Trophoblast cell (in vitro differentiated cells and primary cell): ENCODE data around the gene PTPRN2.

ENCODE experiments used
- DNase-seq, 2 donors: peaks; one replicate each; pipeline ENCODE4 v3.0.0-alpha.2; 2016
- H2AFZ ChIP-seq: 2 replicates; pipeline ENCODE4 v1.6.1; 2013; ENCODE audit warnings: low read length, moderate library complexity, mild to moderate bottlenecking; ENCODE audit not compliant: insufficient read depth, poor library complexity
- H2AK5ac ChIP-seq: 2 replicates; pipeline ENCODE4 v1.6.1; 2013; ENCODE audit warnings: mild to moderate bottlenecking, low read length
- H2BK120ac ChIP-seq: 2 replicates; pipeline ENCODE4 v1.6.1; 2013; ENCODE audit warnings: low read length, mild to moderate bottlenecking, moderate library complexity; ENCODE audit not compliant: insufficient read depth, poor library complexity
- H2BK12ac ChIP-seq: 2 replicates; pipeline ENCODE4 v1.6.1; 2013; ENCODE audit warnings: mild to moderate bottlenecking, low read length, moderate library complexity
- H2BK5ac ChIP-seq: 2 replicates; pipeline ENCODE4 v1.6.1; 2013; ENCODE audit warnings: low read length, low read depth, moderate library complexity, mild to moderate bottlenecking; ENCODE audit not compliant: poor library complexity
- H3K14ac ChIP-seq: 2 replicates; pipeline ENCODE4 v1.6.1; 2013; ENCODE audit warnings: mild to moderate bottlenecking, low read length
- H3K18ac ChIP-seq: 2 replicates; pipeline ENCODE4 v1.6.1; 2013; ENCODE audit warnings: mild to moderate bottlenecking, low read length
- H3K23ac ChIP-seq: 2 replicates; pipeline ENCODE4 v1.6.1; 2013; ENCODE audit warnings: low read length
- H3K27ac ChIP-seq: 2 replicates; pipeline ENCODE4 v1.5.1; 2013; ENCODE audit warnings: low read depth, mild to moderate bottlenecking, inconsistent platforms, low read length, moderate library complexity
- H3K27me3 ChIP-seq: 2 replicates; pipeline ENCODE4 v1.6.1; 2013; ENCODE audit warnings: inconsistent platforms, mild to moderate bottlenecking, low read length, moderate library complexity; ENCODE audit not compliant: insufficient read depth
- H3K36me3 ChIP-seq, 2 experiments: 1 replicate in 1 of 2; 2 replicates in 1 of 2; pipeline ENCODE4 v1.6.1; 2013; ENCODE audit warnings: low read length in 2 of 2, mild to moderate bottlenecking in 2 of 2, moderate library complexity in 1 of 2; ENCODE audit not compliant: insufficient read depth in 2 of 2, control insufficient read depth in 1 of 2
- H3K4ac ChIP-seq: 2 replicates; pipeline ENCODE4 v1.6.1; 2013; ENCODE audit warnings: low read depth, mild to moderate bottlenecking, low read length, moderate library complexity
- H3K4me1 ChIP-seq, 2 experiments: 1 replicate in 1 of 2; 2 replicates in 1 of 2; pipeline ENCODE4 v1.6.1; 2013; ENCODE audit warnings: low read length in 2 of 2, mild to moderate bottlenecking in 2 of 2, moderate library complexity in 1 of 2; ENCODE audit not compliant: insufficient read depth in 2 of 2, control insufficient read depth in 1 of 2
- H3K4me2 ChIP-seq: 2 replicates; pipeline ENCODE4 v1.6.1; 2013; ENCODE audit warnings: inconsistent platforms, mild to moderate bottlenecking, low read length, moderate library complexity
- H3K4me3 ChIP-seq: 2 replicates; pipeline ENCODE4 v1.5.1; 2013; ENCODE audit warnings: mild to moderate bottlenecking, low read depth, low read length, inconsistent platforms
- H3K79me1 ChIP-seq: one replicate; pipeline ENCODE4 v1.6.1; 2013; ENCODE audit warnings: low read length
- H3K79me2 ChIP-seq: 2 replicates; pipeline ENCODE4 v1.6.1; 2013; ENCODE audit warnings: low read length, mild to moderate bottlenecking; ENCODE audit not compliant: control insufficient read depth, insufficient read depth, poor library complexity
- H3K9ac ChIP-seq: 2 replicates; pipeline ENCODE4 v1.6.1; 2013; ENCODE audit warnings: mild to moderate bottlenecking, low read length
- H3K9me3 ChIP-seq: 2 replicates; pipeline ENCODE4 v1.6.1; 2013; ENCODE audit warnings: low read depth, mild to moderate bottlenecking, control low read depth, inconsistent platforms, low read length; ENCODE audit not compliant: insufficient read depth
- H4K12ac ChIP-seq: 2 replicates; pipeline ENCODE4 v1.6.1; 2013; ENCODE audit warnings: low read depth, mild to moderate bottlenecking, low read length, moderate library complexity
- H4K8ac ChIP-seq: 2 replicates; pipeline ENCODE4 v1.6.1; 2013; ENCODE audit warnings: low read depth, mild to moderate bottlenecking, low read length, moderate library complexity
- H4K91ac ChIP-seq: one replicate; pipeline ENCODE4 v1.6.1; 2013; ENCODE audit warnings: low read depth, mild to moderate bottlenecking, low read length, moderate library complexity
- WGBS: extraction: QIAGEN DNeasy Blood & Tissue Kit; methylation state at CpG from one replicate; pipeline ENCODE4 v1.1.7; 2013; ENCODE audit warnings: missing lambda C conversion rate; ENCODE audit not compliant: insufficient read length, insufficient coverage; ENCODE audit errors: extremely low coverage; 5-methylcytosine and 5-hydroxymethylcytosine counted together

Gene PTPRN2

GRCh38 chr7:158050441-158050977 lies 537.1 kb downstream of the PTPRN2 start:
- Histone ChIP-seq H3K36me3 (no peaks in the 10 kb centered on the region), H3K14ac (no peak overlapping the region), H4K91ac (no peak overlapping the region), H3K4ac (no peak overlapping the region), H3K27me3 (no peaks in the 10 kb centered on the region), H3K4me2 (no peak overlapping the region), H4K12ac (no peak overlapping the region), H2BK120ac (no peak overlapping the region), H3K79me2 (no peaks in the 10 kb centered on the region), H3K27ac (no peak overlapping the region), H3K4me1 (no peaks in the 10 kb centered on the region), H3K23ac (no peak overlapping the region), H3K79me1 (no peaks in the 10 kb centered on the region), H2AK5ac (no peak overlapping the region), H2BK5ac (no peak overlapping the region), H3K9ac (no peak overlapping the region), H3K9me3 (peaks cover 14% of the 10 kb centered on the region), H3K4me3 (no peak overlapping the region), H4K8ac (no peak overlapping the region), H3K18ac (no peak overlapping the region), H2AFZ (no peak overlapping the region), H2BK12ac (no peak overlapping the region)
- no peak for DNase-seq
- no CpG with 5 or more reads among the region's 10 CpGs for WGBS

GRCh38 chr7:158049271-158049670 lies 538.4 kb downstream of the PTPRN2 start:
- Histone ChIP-seq H3K9me3 (peaks cover 10% of the 10 kb centered on the region), H2AFZ (no peak overlapping the region), H3K27me3 (no peaks in the 10 kb centered on the region), H3K79me2 (no peaks in the 10 kb centered on the region), H3K9ac (no peak overlapping the region), H2BK120ac (no peak overlapping the region), H4K91ac (no peak overlapping the region), H3K4me2 (no peak overlapping the region), H3K4me1 (no peaks in the 10 kb centered on the region), H4K12ac (no peak overlapping the region), H3K23ac (no peak overlapping the region), H3K27ac (no peak overlapping the region), H2AK5ac (no peak overlapping the region), H3K79me1 (no peaks in the 10 kb centered on the region), H3K14ac (no peak overlapping the region), H3K4ac (no peak overlapping the region), H4K8ac (no peak overlapping the region), H3K36me3 (no peaks in the 10 kb centered on the region), H2BK12ac (no peak overlapping the region), H2BK5ac (no peak overlapping the region), H3K18ac (no peak overlapping the region), H3K4me3 (no peak overlapping the region)
- WGBS = no CpG with 5 or more reads among the region's 8 CpGs
- no peak for DNase-seq

- H2BK12ac ChIP-seq = no peak overlapping the region
- no peak overlapping the region for H2BK5ac ChIP-seq
- H3K27ac ChIP-seq = no peak overlapping the region
- H3K4me1 ChIP-seq = no peaks in the 10 kb centered on the region
- H3K23ac ChIP-seq = no peak overlapping the region
- no peak overlapping the region for H3K4ac ChIP-seq
- no peaks in the 10 kb centered on the region for H3K36me3 ChIP-seq
- no peak overlapping the region for H2BK120ac ChIP-seq
- no peak for DNase-seq
- no peak overlapping the region for H3K4me3 ChIP-seq
- WGBS = no CpG with 5 or more reads among the region's 1 CpG
- no peak overlapping the region for H2AFZ ChIP-seq
- H4K12ac ChIP-seq = no peak overlapping the region
- H4K91ac ChIP-seq = no peak overlapping the region
- no peak overlapping the region for H4K8ac ChIP-seq
- H3K27me3 ChIP-seq = no peaks in the 10 kb centered on the region
- H3K4me2 ChIP-seq = no peak overlapping the region
- no peak overlapping the region for H3K9ac ChIP-seq
- no peak overlapping the region for H2AK5ac ChIP-seq
- H3K18ac ChIP-seq = no peak overlapping the region
- H3K79me1 ChIP-seq = no peaks in the 10 kb centered on the region
- H3K9me3 ChIP-seq = peaks cover 10% of the 10 kb centered on the region
- no peaks in the 10 kb centered on the region for H3K79me2 ChIP-seq
- H3K14ac ChIP-seq = no peak overlapping the region
Observed at GRCh38 chr7:158048569-158048968, 539.1 kb downstream of the PTPRN2 start.

GRCh38 chr7:158047391-158048059 lies 540.1 kb downstream of the PTPRN2 start:
- no peak overlapping the region for H2BK5ac ChIP-seq
- no peak overlapping the region for H2BK120ac ChIP-seq
- H2AK5ac ChIP-seq = no peak overlapping the region
- H3K79me2 ChIP-seq = no peaks in the 10 kb centered on the region
- no peaks in the 10 kb centered on the region for H3K36me3 ChIP-seq
- WGBS = no CpG with 5 or more reads among the region's 14 CpGs
- no peak overlapping the region for H3K18ac ChIP-seq
- H4K8ac ChIP-seq = no peak overlapping the region
- H2AFZ ChIP-seq = no peak overlapping the region
- H4K12ac ChIP-seq = no peak overlapping the region
- no peak overlapping the region for H3K23ac ChIP-seq
- no peak for DNase-seq
- no peak overlapping the region for H3K14ac ChIP-seq
- H4K91ac ChIP-seq = no peak overlapping the region
- no peak overlapping the region for H3K4me2 ChIP-seq
- no peak overlapping the region for H3K4me3 ChIP-seq
- no peaks in the 10 kb centered on the region for H3K79me1 ChIP-seq
- H3K4me1 ChIP-seq = no peaks in the 10 kb centered on the region
- H3K27me3 ChIP-seq = no peaks in the 10 kb centered on the region
- H3K4ac ChIP-seq = no peak overlapping the region
- H3K9me3 ChIP-seq = peaks cover 10% of the 10 kb centered on the region
- H3K9ac ChIP-seq = no peak overlapping the region
- no peak overlapping the region for H2BK12ac ChIP-seq
- no peak overlapping the region for H3K27ac ChIP-seq
